ENCODE measurements around the gene RIPOR1.

- TF ChIP-seq CTCF (optimal IDR thresholded peaks at IDR 0.05 in 1 of 3, IDR thresholded peaks at IDR 0.05 in 1 of 3, conservative IDR thresholded peaks at IDR 0.05 in 1 of 3; ENCODE audit: extremely low read depth in 1 of 3, insufficient read depth in 2 of 3, low read length in 3 of 3) (no peak), EZH2 (IDR thresholded peaks at IDR 0.05; ENCODE audit: low read length) (no peak)
Measured at GRCh38 chr16:67535201-67535600, 6.6 kb downstream of the RIPOR1 start.
